Measurements from ENCODE around the gene MLEC.

Gene MLEC

GRCh38 chr12:120750806-120751205, 63.9 kb downstream of the MLEC start:
- no peak for DNase-seq

- no peak for DNase-seq
Observed at GRCh38 chr12:120751389-120751788, 64.4 kb downstream of the MLEC start.

All from inflammatory macrophage treated with lipopolysaccharide for 1 hour (primary cell).